HCT116 (cell line): ENCODE measurements around the gene CBLIF. TPM values are rescaled to one million over a fixed set of nuclear protein-coding genes. Genes with fewer than 3 reads are reported as not detected.

ENCODE experiments used
- ATAC-seq: fragments of 200-7000 bp; cut with Tn5 transposase; 2 replicates; pipeline ENCODE4 v1.9.1; 2020; ENCODE audit warnings: mild to moderate bottlenecking, moderate library complexity
- BruUV-seq: library from RNA; stranded (reverse); fragments of 400-500 nt; replicated peaks from 2 replicates; lab custom pipeline; 2021; lab: Mats Ljungman, UMichigan
- CTCF ChIA-PET: fragments of 300-600 bp; sonication (Branson Sonifier 250); formaldehyde crosslinking; loops from one replicate; lab custom pipeline; 2021; ENCODE audit warnings: antibody characterized with exemption; lab: Charles Lee
- POLR2A ChIA-PET: fragments of 300-600, 350-600 bp; sonication (Branson Sonifier 250); formaldehyde crosslinking; loops from one replicate; lab custom pipeline; 2021; ENCODE audit warnings: antibody characterized with exemption; lab: Charles Lee
- RAD21 ChIA-PET, 2 experiments: fragments of 300-600 bp; sonication (Branson Sonifier 250); formaldehyde crosslinking; loops; one replicate each; lab custom pipeline; 2023; ENCODE audit warnings: low total read pairs in 2 of 2; ENCODE audit not compliant: uncharacterized antibody in 2 of 2, unreplicated experiment in 2 of 2, low non-redundant PET in 1 of 2; lab: Charles Lee
- DNase-seq: peaks from one replicate; pipeline ENCODE4 v3.0.0-alpha.2; 2010; ENCODE audit warnings: low read depth, low spot score
- H2AFZ ChIP-seq: fragments of 200-600 bp; shearing (Covaris generic), sonication (generic); 2 replicates; pipeline ENCODE4 v1.6.1; 2017; ENCODE audit warnings: low read depth, mixed run types, mixed read lengths, antibody characterized with exemption, low read length; ENCODE audit not compliant: poor library complexity, severe bottlenecking
- H3K27ac ChIP-seq: 2 replicates; pipeline ENCODE4 v1.5.1; 2012; ENCODE audit warnings: low read depth, low read length
- H3K27me3 ChIP-seq: fragments of 200-600 bp; sonication (generic); 2 replicates; pipeline ENCODE4 v1.6.1; 2016; ENCODE audit warnings: mixed run types, low read length, mixed read lengths; ENCODE audit not compliant: insufficient read depth
- H3K36me3 ChIP-seq, 2 experiments: fragments of 200-500 bp in 1 of 2; fragments of 200-600 bp in 1 of 2; sonication (Bioruptor generic) in 1 of 2; sonication (generic) in 1 of 2; 2 replicates each; pipeline versions ENCODE4 v1.5.1 to v1.6.1; 2014 to 2016; ENCODE audit warnings: low read length in 2 of 2, inconsistent platforms in 1 of 2, mixed read lengths in 1 of 2, mixed run types in 1 of 2; ENCODE audit not compliant: insufficient read depth in 2 of 2, control insufficient read depth in 1 of 2
- H3K4me1 ChIP-seq, 2 experiments: fragments of 200-600 bp in 1 of 2; sonication (generic) in 1 of 2; 2 replicates each; pipeline versions ENCODE4 v1.5.1 to v1.6.1; 2012 to 2017; ENCODE audit warnings: low read length in 2 of 2, inconsistent platforms in 1 of 2, mild to moderate bottlenecking in 1 of 2, mixed read lengths in 1 of 2, mixed run types in 1 of 2, moderate library complexity in 1 of 2; ENCODE audit not compliant: insufficient read depth in 2 of 2, control insufficient read depth in 1 of 2
- H3K4me2 ChIP-seq: fragments of 200-600 bp; sonication (generic); 2 replicates; pipeline ENCODE4 v1.6.1; 2017; ENCODE audit warnings: mixed run types, low read length, mixed read lengths
- H3K4me3 ChIP-seq, 2 experiments: fragments of 200-600 bp in 1 of 2; sonication (generic) in 1 of 2; replicated peaks in 1 of 2; 2 replicates each; pipeline ENCODE4 v1.5.1; 2011 to 2016; ENCODE audit warnings: low read length in 2 of 2, control low read depth in 1 of 2, low read depth in 1 of 2, mild to moderate bottlenecking in 1 of 2, mixed read lengths in 1 of 2, mixed run types in 1 of 2
- H3K79me2 ChIP-seq: fragments of 200-600 bp; sonication (generic); 2 replicates; pipeline ENCODE4 v1.6.1; 2017; ENCODE audit warnings: mild to moderate bottlenecking, mixed run types, low read length, moderate library complexity, mixed read lengths; ENCODE audit not compliant: insufficient read depth
- H3K9ac ChIP-seq: fragments of 200-600 bp; sonication (generic); 2 replicates; pipeline ENCODE4 v1.6.1; 2016; ENCODE audit warnings: low read length, mixed read lengths
- H3K9me2 ChIP-seq: fragments of 200-600 bp; sonication (generic), shearing (Covaris generic); 2 replicates; pipeline ENCODE4 v1.6.1; 2017; ENCODE audit warnings: mixed run types, mild to moderate bottlenecking, moderate library complexity; ENCODE audit not compliant: insufficient read depth
- H3K9me3 ChIP-seq, 2 experiments: fragments of 200-500 bp in 1 of 2; fragments of 200-600 bp in 1 of 2; sonication (Bioruptor generic) in 1 of 2; sonication (generic) in 1 of 2; 2 replicates each; pipeline ENCODE4 v1.6.1; 2014 to 2017; ENCODE audit warnings: low read length in 2 of 2, mixed read lengths in 2 of 2, inconsistent platforms in 1 of 2, low read depth in 1 of 2, mild to moderate bottlenecking in 1 of 2, mixed run types in 1 of 2, moderate library complexity in 1 of 2; ENCODE audit not compliant: control insufficient read depth in 1 of 2, insufficient read depth in 1 of 2
- H4K20me1 ChIP-seq: fragments of 200-600 bp; sonication (generic), shearing (Covaris generic); 2 replicates; pipeline ENCODE4 v1.6.1; 2017; ENCODE audit warnings: mixed run types, mild to moderate bottlenecking, moderate library complexity; ENCODE audit not compliant: insufficient read depth
- CBX3 ChIP-seq: IDR thresholded peaks from 2 replicates; pipeline ENCODE4 v1.6.1; 2012; ENCODE audit warnings: low read depth
- CEBPB ChIP-seq: IDR thresholded peaks from 2 replicates; pipeline ENCODE4 v1.6.1; 2012; ENCODE audit warnings: low read depth
- CTCF ChIP-seq, 3 experiments: fragments of 200-600 bp in 1 of 3; sonication (generic) in 1 of 3; IDR thresholded peaks in 2 of 3; conservative IDR thresholded peaks in 1 of 3; 2 replicates each; pipeline ENCODE4 v1.5.1; 2012 to 2017; ENCODE audit warnings: low read depth in 2 of 3, low read length in 2 of 3, antibody characterized with exemption in 1 of 3, borderline replicate concordance in 1 of 3, control low read depth in 1 of 3, mild to moderate bottlenecking in 1 of 3, mixed read lengths in 1 of 3, mixed run types in 1 of 3, moderate library complexity in 1 of 3; ENCODE audit not compliant: insufficient read depth in 1 of 3
- ELF1 ChIP-seq: IDR thresholded peaks from 2 replicates; pipeline ENCODE4 v1.6.1; 2012; ENCODE audit warnings: low read depth, borderline replicate concordance
- EZH2 ChIP-seq: fragments of 200-600 bp; sonication (generic); IDR thresholded peaks from 2 replicates; pipeline ENCODE4 v1.6.1; 2017; ENCODE audit warnings: antibody characterized with exemption, mixed run types
- FOSL1 ChIP-seq: IDR thresholded peaks from 2 replicates; pipeline ENCODE4 v1.6.1; 2012; ENCODE audit warnings: low read depth
- JUND ChIP-seq: IDR thresholded peaks from 2 replicates; pipeline ENCODE4 v1.6.1; 2012
- POLR2A ChIP-seq: IDR thresholded peaks from 2 replicates; pipeline ENCODE4 v1.7.0; 2011; ENCODE audit warnings: borderline replicate concordance; ENCODE audit not compliant: insufficient read depth, insufficient read length; ENCODE audit errors: extremely low read depth
- POLR2AphosphoS5 ChIP-seq: IDR thresholded peaks from 2 replicates; pipeline ENCODE4 v1.6.1; 2011; ENCODE audit warnings: mild to moderate bottlenecking, low read depth, low read length, moderate library complexity
- SP1 ChIP-seq: IDR thresholded peaks from 2 replicates; pipeline ENCODE4 v1.6.1; 2012; ENCODE audit warnings: low read depth
- TCF7L2 ChIP-seq: IDR thresholded peaks from 2 replicates; pipeline ENCODE4 v1.7.0; 2011; ENCODE audit warnings: borderline replicate concordance, inconsistent platforms; ENCODE audit not compliant: insufficient read depth, insufficient read length; ENCODE audit errors: extremely low read depth
- YY1 ChIP-seq: IDR thresholded peaks from 2 replicates; pipeline ENCODE4 v1.6.1; 2011; ENCODE audit warnings: low read length, low read depth, moderate library complexity, mild to moderate bottlenecking; ENCODE audit not compliant: insufficient replicate concordance; ENCODE audit errors: extremely low read depth
- intact Hi-C: fragments of 100-400 bp; cut with micrococcal nuclease; formaldehyde crosslinking; loops from 2 replicates; pipeline ENCODE4 v1.10.0; 2022
- total RNA-seq: library from RNA; stranded (reverse); gene quantifications from one replicate; pipeline ENCODE4 v1.2.1, GENCODE V29; 2021; ENCODE audit not compliant: unreplicated experiment
- TF ChIP-seq, protein P1 (sequence below): IDR thresholded peaks from 2 replicates; pipeline ENCODE4 v1.6.1; 2012
- TF ChIP-seq, protein P2 (sequence below): IDR thresholded peaks from 2 replicates; pipeline ENCODE4 v1.6.1; 2012
- TF ChIP-seq, protein P3 (sequence below): IDR thresholded peaks from 2 replicates; pipeline ENCODE4 v1.6.1; 2011; ENCODE audit warnings: mild to moderate bottlenecking, low read length, moderate library complexity; ENCODE audit not compliant: insufficient replicate concordance; ENCODE audit errors: extremely low read depth

CBLIF gene
- total RNA-seq, 1 experiment from 2014 or later = not detected

- H2AFZ ChIP-seq = no peak overlapping the region
- intact Hi-C loops = no loop called here
- no peak overlapping the region for H3K27ac ChIP-seq
- H3K9me2 ChIP-seq = no peaks in the 10 kb centered on the region
- DNase-seq = no peak
- no peaks in the 10 kb centered on the region for H3K79me2 ChIP-seq
- H3K9ac ChIP-seq = no peak overlapping the region
- CTCF ChIA-PET = no interaction called here
- H3K27me3 ChIP-seq = no peaks in the 10 kb centered on the region
- H3K9me3 ChIP-seq = no peaks in the 10 kb centered on the region
- POLR2A ChIA-PET = no interaction called here
- no peak overlapping the region for H3K4me2 ChIP-seq
- no peak overlapping the region for H3K4me3 ChIP-seq
- TF ChIP-seq ELF1 (no peak), JUND (no peak), POLR2A (no peak), YY1 (no peak), EZH2 (no peak), FOSL1 (no peak), TCF7L2 (no peak), CEBPB (no peak)
- TF ChIP-seq, protein P1, sequence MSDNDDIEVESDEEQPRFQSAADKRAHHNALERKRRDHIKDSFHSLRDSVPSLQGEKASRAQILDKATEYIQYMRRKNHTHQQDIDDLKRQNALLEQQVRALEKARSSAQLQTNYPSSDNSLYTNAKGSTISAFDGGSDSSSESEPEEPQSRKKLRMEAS = no peak
- no peaks in the 10 kb centered on the region for H3K4me1 ChIP-seq
- BruUV-seq = no TSS peak
- RAD21 ChIA-PET = no interaction called here
- no peaks in the 10 kb centered on the region for H4K20me1 ChIP-seq
- no peak for ATAC-seq
- no peaks in the 10 kb centered on the region for H3K36me3 ChIP-seq
Measured at GRCh38 chr11:59872076-59872475, 26.8 kb upstream of the CBLIF start.

DNA sequence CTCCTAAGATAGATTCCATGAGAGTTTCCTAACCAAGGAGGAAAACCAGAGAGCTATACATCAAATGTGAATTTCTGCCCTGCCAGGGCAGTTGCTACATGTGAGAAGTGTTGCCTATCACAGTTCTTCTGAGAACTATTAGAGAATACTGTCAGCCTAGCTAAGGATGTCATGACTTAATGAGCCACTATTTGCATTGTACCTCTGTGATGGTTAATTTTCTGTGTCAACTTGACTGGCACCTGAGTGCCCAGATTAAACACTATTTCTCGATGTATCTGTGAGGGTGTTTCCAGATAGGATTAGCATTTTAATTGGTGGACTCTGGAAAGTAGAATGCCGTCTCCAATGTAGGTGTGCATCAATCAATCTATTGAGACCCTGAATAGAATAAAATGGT lies 22.6 kb upstream of the CBLIF start:
- POLR2A ChIA-PET = no interaction called here

More for the DNA sequence above, 22.6 kb upstream of the CBLIF start:
- H4K20me1 ChIP-seq = no peaks in the 10 kb centered on the region
- no peaks in the 10 kb centered on the region for H3K27me3 ChIP-seq
- no peaks in the 10 kb centered on the region for H3K79me2 ChIP-seq
- no peaks in the 10 kb centered on the region for H3K9me2 ChIP-seq
- ATAC-seq (no peak), DNase-seq (no peak)
- TF ChIP-seq, protein P2, sequence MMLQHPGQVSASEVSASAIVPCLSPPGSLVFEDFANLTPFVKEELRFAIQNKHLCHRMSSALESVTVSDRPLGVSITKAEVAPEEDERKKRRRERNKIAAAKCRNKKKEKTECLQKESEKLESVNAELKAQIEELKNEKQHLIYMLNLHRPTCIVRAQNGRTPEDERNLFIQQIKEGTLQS = no peak
- TF ChIP-seq CBX3 = no peak
- no peak for TF ChIP-seq CEBPB
- TF ChIP-seq, protein P3, sequence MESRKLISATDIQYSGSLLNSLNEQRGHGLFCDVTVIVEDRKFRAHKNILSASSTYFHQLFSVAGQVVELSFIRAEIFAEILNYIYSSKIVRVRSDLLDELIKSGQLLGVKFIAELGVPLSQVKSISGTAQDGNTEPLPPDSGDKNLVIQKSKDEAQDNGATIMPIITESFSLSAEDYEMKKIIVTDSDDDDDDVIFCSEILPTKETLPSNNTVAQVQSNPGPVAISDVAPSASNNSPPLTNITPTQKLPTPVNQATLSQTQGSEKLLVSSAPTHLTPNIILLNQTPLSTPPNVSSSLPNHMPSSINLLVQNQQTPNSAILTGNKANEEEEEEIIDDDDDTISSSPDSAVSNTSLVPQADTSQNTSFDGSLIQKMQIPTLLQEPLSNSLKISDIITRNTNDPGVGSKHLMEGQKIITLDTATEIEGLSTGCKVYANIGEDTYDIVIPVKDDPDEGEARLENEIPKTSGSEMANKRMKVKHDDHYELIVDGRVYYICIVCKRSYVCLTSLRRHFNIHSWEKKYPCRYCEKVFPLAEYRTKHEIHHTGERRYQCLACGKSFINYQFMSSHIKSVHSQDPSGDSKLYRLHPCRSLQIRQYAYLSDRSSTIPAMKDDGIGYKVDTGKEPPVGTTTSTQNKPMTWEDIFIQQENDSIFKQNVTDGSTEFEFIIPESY = no peak
- no peak for TF ChIP-seq SP1
- TF ChIP-seq POLR2AphosphoS5 = no peak
- TF ChIP-seq FOSL1 = no peak
- no peak for TF ChIP-seq CTCF (IDR thresholded peaks at IDR 0.05 in 2 of 3, conservative IDR thresholded peaks at IDR 0.05 in 1 of 3; ENCODE audit: borderline replicate concordance in 1 of 3, insufficient read depth in 1 of 3, low read depth in 2 of 3, low read length in 2 of 3)
- TF ChIP-seq, all 23 proteins: peak for 0
- peaks cover 0 to 27% of the 10 kb centered on the region in 2 experiments; a peak in 2 of 4 replicates for H3K4me1 ChIP-seq
- H3K36me3 ChIP-seq = no peaks in the 10 kb centered on the region
- H3K9ac ChIP-seq = no peak overlapping the region
- intact Hi-C loops = no loop called here
- no peak overlapping the region for H3K27ac ChIP-seq
- RAD21 ChIA-PET = no interaction called here
- CTCF ChIA-PET = no interaction called here
- no peaks in the 10 kb centered on the region for H3K9me3 ChIP-seq
- no peak overlapping the region for H2AFZ ChIP-seq
- BruUV-seq = no TSS peak
- H3K4me3 ChIP-seq = no peak overlapping the region
- H3K4me2 ChIP-seq = no peak overlapping the region
